ENCODE data around the gene ATOSB.

GRCh38 chr9:35067056-35067455, 48.6 kb downstream of the ATOSB start:
- TF ChIP-seq CTCF (IDR thresholded peaks at IDR 0.05): no peak
- no peak for TF ChIP-seq POLR2A (IDR thresholded peaks at IDR 0.05)

All from stomach (tissue), 4 donors.